H1 (cell line): ENCODE measurements around the gene GULP1.

Source experiments
- BACH1 ChIP-seq: IDR thresholded peaks from 2 replicates; pipeline ENCODE4 v1.6.1; 2012; ENCODE audit warnings: low read length, improper control_type of control experiment
- BCL11A ChIP-seq, 2 experiments: IDR thresholded peaks; one replicate each; pipeline ENCODE4 v1.6.1; 2011; ENCODE audit warnings: low read depth in 2 of 2, low read length in 2 of 2, mild to moderate bottlenecking in 2 of 2
- CEBPB ChIP-seq: IDR thresholded peaks from 2 replicates; pipeline ENCODE4 v1.6.1; 2012; ENCODE audit warnings: low read depth, low read length
- GABPA ChIP-seq: IDR thresholded peaks from 2 replicates; pipeline ENCODE4 v1.6.1; 2011; ENCODE audit warnings: mild to moderate bottlenecking, low read length, moderate library complexity, borderline replicate concordance; ENCODE audit not compliant: insufficient read depth
- MAFK ChIP-seq: IDR thresholded peaks from 2 replicates; pipeline ENCODE4 v1.6.1; 2012; ENCODE audit warnings: low read depth, mild to moderate bottlenecking, improper control_type of control experiment, low read length
- POLR2A ChIP-seq, 2 experiments: IDR thresholded peaks; 1 replicate in 1 of 2; 2 replicates in 1 of 2; pipeline ENCODE4 v1.6.1; 2011; ENCODE audit warnings: low read depth in 2 of 2, low read length in 2 of 2, mild to moderate bottlenecking in 2 of 2; ENCODE audit errors: control extremely low read depth in 1 of 2
- POLR2AphosphoS5 ChIP-seq: IDR thresholded peaks from 2 replicates; pipeline ENCODE4 v1.6.1; 2011; ENCODE audit warnings: low read depth, low read length
- SIN3A ChIP-seq, 2 experiments: IDR thresholded peaks in 1 of 2; conservative IDR thresholded peaks in 1 of 2; 2 replicates each; pipeline ENCODE4 v1.6.1; 2011 to 2012; ENCODE audit warnings: low read length in 2 of 2, improper control_type of control experiment in 1 of 2, low read depth in 1 of 2, mild to moderate bottlenecking in 1 of 2
- SP1 ChIP-seq: IDR thresholded peaks from 2 replicates; pipeline ENCODE4 v1.6.1; 2011; ENCODE audit warnings: low read depth, low read length
- TF ChIP-seq, protein P1 (sequence below), 3 experiments: IDR thresholded peaks; 1 replicate in 2 of 3; 2 replicates in 1 of 3; pipeline versions ENCODE4 v1.5.1 to v1.6.1; 2011; ENCODE audit warnings: low read length in 3 of 3, mild to moderate bottlenecking in 3 of 3, inconsistent platforms in 2 of 3, low read depth in 1 of 3, moderate library complexity in 1 of 3; ENCODE audit not compliant: insufficient read depth in 1 of 3; ENCODE audit errors: control extremely low read depth in 1 of 3
- TF ChIP-seq, protein P2 (sequence below): IDR thresholded peaks from 2 replicates; pipeline ENCODE4 v1.6.1; 2011; ENCODE audit warnings: low read length, improper control_type of control experiment
- TF ChIP-seq, protein P3 (sequence below): IDR thresholded peaks from 2 replicates; pipeline ENCODE4 v1.6.1; 2012; ENCODE audit warnings: low read length, inconsistent platforms
- TF ChIP-seq, protein P4 (sequence below): IDR thresholded peaks from 2 replicates; pipeline ENCODE4 v1.6.1; 2012; ENCODE audit warnings: inconsistent platforms

DNA sequence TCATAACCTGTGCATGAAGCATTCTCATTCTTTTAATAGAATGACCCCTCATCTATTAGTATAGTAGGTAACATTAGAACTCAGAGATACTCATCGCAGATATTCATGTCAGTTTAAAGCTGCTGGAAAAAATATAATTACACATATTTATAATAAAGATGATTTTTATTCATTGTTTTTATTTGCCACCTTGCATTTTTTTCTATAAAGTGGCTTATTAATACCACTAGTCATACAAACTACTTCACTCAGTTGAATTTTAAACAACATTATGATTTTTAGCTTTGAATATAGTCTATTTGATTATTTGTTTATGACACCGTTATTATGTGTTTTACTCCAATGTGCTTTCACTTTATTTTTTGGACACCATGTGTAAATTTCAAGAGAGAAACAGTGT, 23.9 kb upstream of the GULP1 start:
- TF ChIP-seq CEBPB (no peak), BACH1 (no peak), POLR2A (IDR thresholded peaks at IDR 0.05; ENCODE audit: control extremely low read depth in 1 of 2, low read depth in 2 of 2, low read length in 2 of 2) (no peak), POLR2AphosphoS5 (no peak), SP1 (no peak), SIN3A (conservative IDR thresholded peaks at IDR 0.05 in 1 of 2, IDR thresholded peaks at IDR 0.05 in 1 of 2; ENCODE audit: low read depth in 1 of 2, low read length in 2 of 2) (no peak), MAFK (no peak), BCL11A (IDR thresholded peaks at IDR 0.05; ENCODE audit: low read depth in 2 of 2, low read length in 2 of 2) (no peak), GABPA (no peak)
- TF ChIP-seq, protein P1, sequence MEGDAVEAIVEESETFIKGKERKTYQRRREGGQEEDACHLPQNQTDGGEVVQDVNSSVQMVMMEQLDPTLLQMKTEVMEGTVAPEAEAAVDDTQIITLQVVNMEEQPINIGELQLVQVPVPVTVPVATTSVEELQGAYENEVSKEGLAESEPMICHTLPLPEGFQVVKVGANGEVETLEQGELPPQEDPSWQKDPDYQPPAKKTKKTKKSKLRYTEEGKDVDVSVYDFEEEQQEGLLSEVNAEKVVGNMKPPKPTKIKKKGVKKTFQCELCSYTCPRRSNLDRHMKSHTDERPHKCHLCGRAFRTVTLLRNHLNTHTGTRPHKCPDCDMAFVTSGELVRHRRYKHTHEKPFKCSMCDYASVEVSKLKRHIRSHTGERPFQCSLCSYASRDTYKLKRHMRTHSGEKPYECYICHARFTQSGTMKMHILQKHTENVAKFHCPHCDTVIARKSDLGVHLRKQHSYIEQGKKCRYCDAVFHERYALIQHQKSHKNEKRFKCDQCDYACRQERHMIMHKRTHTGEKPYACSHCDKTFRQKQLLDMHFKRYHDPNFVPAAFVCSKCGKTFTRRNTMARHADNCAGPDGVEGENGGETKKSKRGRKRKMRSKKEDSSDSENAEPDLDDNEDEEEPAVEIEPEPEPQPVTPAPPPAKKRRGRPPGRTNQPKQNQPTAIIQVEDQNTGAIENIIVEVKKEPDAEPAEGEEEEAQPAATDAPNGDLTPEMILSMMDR (IDR thresholded peaks at IDR 0.05; ENCODE audit: control extremely low read depth in 1 of 3, insufficient read depth in 1 of 3, low read depth in 1 of 3, low read length in 3 of 3) = no peak
- TF ChIP-seq, protein P2, sequence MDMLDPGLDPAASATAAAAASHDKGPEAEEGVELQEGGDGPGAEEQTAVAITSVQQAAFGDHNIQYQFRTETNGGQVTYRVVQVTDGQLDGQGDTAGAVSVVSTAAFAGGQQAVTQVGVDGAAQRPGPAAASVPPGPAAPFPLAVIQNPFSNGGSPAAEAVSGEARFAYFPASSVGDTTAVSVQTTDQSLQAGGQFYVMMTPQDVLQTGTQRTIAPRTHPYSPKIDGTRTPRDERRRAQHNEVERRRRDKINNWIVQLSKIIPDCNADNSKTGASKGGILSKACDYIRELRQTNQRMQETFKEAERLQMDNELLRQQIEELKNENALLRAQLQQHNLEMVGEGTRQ = no peak
- TF ChIP-seq, protein P3, sequence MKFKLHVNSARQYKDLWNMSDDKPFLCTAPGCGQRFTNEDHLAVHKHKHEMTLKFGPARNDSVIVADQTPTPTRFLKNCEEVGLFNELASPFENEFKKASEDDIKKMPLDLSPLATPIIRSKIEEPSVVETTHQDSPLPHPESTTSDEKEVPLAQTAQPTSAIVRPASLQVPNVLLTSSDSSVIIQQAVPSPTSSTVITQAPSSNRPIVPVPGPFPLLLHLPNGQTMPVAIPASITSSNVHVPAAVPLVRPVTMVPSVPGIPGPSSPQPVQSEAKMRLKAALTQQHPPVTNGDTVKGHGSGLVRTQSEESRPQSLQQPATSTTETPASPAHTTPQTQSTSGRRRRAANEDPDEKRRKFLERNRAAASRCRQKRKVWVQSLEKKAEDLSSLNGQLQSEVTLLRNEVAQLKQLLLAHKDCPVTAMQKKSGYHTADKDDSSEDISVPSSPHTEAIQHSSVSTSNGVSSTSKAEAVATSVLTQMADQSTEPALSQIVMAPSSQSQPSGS = no peak
- TF ChIP-seq, protein P4, sequence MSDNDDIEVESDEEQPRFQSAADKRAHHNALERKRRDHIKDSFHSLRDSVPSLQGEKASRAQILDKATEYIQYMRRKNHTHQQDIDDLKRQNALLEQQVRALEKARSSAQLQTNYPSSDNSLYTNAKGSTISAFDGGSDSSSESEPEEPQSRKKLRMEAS = no peak
